ENCODE results near the gene PEX19.

Gene PEX19

DNA sequence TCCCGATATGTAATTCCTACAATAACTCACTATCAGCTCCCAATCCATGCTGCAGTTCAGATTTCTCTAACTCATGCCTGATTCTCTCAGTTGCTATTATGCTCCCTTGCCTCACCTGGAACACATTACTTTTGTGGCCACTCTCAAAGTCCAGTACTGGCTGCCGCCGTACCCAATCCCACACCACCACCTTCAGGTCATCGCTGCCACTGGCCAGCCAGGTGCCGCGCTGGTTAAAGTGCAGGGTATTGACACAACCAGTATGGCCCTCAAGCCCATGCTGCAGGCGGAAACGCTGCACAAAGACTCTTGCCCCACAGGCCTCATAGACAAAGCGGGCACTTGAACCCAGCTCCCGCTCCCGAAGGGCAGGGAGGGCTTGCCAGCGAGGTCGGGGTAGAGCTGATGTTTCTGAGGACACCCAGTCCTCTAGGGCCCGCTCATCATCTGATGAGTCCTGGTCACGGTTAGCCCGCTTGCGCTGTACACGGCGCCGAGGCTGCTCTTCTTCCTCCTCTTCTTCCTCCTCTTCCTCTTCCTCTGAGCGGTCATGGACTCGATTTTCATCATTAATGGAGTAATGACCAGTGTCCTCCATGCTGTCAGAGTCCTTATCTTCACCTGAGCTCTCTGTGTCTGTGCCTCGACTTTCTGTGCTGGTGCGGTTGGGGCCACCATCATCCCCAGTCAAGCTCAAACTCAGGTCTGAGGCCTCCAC is 45.2 kb downstream of the PEX19 start:
- no peak for TF ChIP-seq POLR2A (IDR thresholded peaks at IDR 0.05; ENCODE audit: low read length)
- no peak for TF ChIP-seq GATA1 (IDR thresholded peaks at IDR 0.05; ENCODE audit: low read depth, low read length)

DNA sequence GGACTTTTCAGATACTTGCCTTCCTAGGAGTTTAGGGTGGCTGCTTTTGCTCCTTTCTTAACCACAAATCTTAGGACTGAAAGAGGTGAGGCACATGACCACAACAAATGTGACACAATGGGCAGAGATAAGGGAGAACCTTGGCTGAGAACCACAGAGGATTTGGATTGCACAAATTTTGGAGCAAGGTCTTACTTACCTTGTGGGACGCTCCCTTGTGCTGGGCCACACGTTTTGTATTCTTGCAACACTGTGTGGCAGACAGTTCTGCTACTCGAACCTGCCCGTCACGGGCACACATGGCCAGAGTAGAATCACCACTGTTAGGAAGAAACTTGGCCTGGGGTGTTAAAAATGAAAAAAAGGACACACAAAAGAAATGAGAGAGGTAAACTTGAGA is 46.5 kb downstream of the PEX19 start:
- TF ChIP-seq POLR2A (IDR thresholded peaks at IDR 0.05; ENCODE audit: low read length) (no peak), GATA1 (IDR thresholded peaks at IDR 0.05; ENCODE audit: low read depth, low read length) (no peak)
- DNase-seq: no peak

More for the DNA sequence above, 45.2 kb downstream of the PEX19 start:
- DNase-seq: no peak

DNA sequence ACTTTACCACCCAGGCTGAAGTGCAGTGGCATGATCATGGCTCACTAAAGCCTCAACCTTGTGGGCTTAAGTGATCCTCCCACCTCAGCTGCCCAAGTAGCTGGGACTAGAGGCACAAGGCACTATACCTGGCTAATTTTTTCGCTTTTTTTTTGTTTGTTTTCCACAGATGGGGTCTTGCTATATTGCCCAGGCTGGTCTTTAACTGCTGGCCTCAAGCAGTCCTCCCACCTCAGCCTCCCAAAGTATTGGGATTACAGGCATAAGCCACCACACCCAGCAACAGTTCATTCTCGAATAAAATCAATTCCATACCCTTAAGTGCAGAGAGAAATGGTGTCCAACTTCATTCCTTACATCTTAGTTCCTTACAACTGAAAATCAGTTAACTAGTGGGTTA is 47.4 kb downstream of the PEX19 start:
- DNase-seq: no peak
- TF ChIP-seq GATA1 (IDR thresholded peaks at IDR 0.05; ENCODE audit: low read depth, low read length): no peak
- TF ChIP-seq POLR2A (IDR thresholded peaks at IDR 0.05; ENCODE audit: low read length): no peak

DNA sequence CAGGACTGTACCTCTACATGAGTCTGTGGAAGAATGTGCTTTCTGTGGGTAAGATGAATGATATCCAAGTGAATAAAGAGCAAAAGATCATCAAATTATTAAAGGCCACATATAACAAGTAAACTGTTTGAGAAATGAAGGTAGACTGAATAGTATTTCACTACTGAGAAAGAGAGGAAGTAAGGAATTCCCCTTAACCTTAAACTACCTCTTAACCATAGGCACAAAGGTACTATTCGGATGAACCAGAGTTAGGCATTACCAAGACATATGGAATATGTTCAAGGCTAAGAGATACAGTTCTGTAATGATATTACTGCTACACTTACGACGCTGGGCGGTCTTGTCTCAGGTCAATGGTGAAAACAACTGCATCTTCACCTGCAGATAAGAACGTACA is 48.1 kb downstream of the PEX19 start:
- no peak for TF ChIP-seq GATA1 (IDR thresholded peaks at IDR 0.05; ENCODE audit: low read depth, low read length)

DNA sequence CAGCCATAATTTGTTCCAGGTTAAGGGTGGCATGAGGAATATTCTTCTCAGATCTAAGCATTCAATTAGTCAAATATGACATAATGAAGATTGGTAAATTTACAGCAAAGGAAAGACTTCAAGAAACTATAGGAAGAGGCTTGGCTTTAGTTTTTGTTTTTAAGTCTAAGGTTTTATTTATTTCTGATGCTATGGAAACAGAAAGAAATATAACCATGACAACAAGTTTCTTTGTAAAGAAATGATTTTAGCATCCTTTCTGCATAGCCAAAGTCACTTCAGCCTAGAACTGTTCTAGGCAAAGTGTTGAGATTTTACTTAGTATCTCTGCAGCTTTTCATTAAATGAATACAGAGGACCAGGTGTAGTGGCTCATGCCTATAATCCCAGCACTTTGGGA is 52.0 kb downstream of the PEX19 start:
- no peak for TF ChIP-seq GATA1 (IDR thresholded peaks at IDR 0.05; ENCODE audit: low read depth, low read length)
- TF ChIP-seq POLR2A (IDR thresholded peaks at IDR 0.05; ENCODE audit: low read length): no peak
- DNase-seq: no peak

More for the DNA sequence above, 48.1 kb downstream of the PEX19 start:
- DNase-seq: no peak

DNA sequence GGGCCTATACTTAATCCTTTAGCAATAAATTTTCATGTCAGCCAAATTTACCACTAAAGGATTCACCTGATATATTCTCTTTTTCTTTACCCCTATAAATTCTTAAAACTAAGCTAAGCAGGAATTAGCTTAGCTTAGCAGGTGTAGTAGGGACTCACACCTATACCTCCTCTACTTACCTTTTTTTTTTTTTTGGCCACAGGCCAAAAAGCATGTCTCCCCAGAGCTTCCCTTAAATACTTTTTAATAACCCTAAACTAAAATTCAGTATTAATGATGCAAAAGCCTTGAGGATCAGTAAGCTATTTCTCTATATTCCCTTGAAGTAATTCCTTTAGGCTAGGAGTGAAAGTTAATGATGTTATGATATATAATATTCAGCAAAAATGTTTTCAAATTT is 56.5 kb downstream of the PEX19 start:
- TF ChIP-seq GATA1 (IDR thresholded peaks at IDR 0.05; ENCODE audit: low read depth, low read length): no peak
- no peak for TF ChIP-seq POLR2A (IDR thresholded peaks at IDR 0.05; ENCODE audit: low read length)

DNA sequence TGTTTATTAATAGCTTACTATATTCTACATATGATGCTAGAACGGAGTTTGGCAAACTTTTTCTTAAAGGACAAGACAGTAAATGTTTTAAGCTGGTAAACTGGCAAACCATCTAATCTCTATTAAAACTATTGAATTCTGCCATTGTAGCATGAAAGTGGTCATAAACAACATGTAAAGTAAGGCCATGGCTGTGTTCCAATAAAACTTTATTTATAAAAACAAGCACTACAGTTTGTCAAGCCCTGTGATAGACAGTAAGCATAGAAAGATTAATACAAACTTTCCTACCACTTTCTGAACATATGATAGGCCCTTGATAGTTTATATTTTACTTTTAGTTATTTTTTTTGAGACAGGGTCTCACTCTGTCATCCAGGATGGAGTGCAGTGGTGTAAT is 57.4 kb downstream of the PEX19 start:
- DNase-seq: no peak
- TF ChIP-seq POLR2A (IDR thresholded peaks at IDR 0.05; ENCODE audit: low read length) (no peak), GATA1 (IDR thresholded peaks at IDR 0.05; ENCODE audit: low read depth, low read length) (no peak)

More for the DNA sequence above, 56.5 kb downstream of the PEX19 start:
- DNase-seq: no peak

DNA sequence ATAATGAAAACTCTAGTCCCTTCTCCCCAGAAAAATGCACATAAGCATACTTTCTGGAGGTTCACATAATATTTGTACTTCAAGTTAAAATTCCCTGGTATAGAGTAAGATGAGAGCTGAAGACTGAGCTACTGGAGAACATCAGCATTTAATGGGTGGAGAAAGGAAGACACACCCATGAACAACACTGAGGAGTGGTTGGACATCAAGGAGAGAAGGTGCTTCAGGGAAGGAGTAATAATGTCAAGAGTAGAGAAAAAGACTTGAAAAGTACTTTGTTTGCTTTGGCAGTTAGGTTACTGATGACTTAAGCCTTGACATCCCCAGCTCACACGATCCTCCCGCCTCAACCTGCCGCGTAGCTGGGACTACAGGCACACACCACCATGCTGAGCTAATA is 57.9 kb downstream of the PEX19 start:
- TF ChIP-seq GATA1 (IDR thresholded peaks at IDR 0.05; ENCODE audit: low read depth, low read length) (no peak), POLR2A (IDR thresholded peaks at IDR 0.05; ENCODE audit: low read length) (no peak)
- no peak for DNase-seq
